ENCODE results near the gene UBE2L6. TPM values are rescaled to one million over a fixed set of nuclear protein-coding genes. Genes with fewer than 3 reads are reported as not detected.

Gene UBE2L6
- total and polyA plus RNA-seq, 2 donors (not counting 1 experiment from before 2014, with no cell fraction given), result 63.5 to 70.7 TPM

- peak overlapping the region; percentile 27 for H2AFZ ChIP-seq (ENCODE audit: insufficient read depth, low read depth, low read length, poor library complexity, severe bottlenecking)
Observed at GRCh38 chr11:57547854-57548377, 19.6 kb downstream of the UBE2L6 start.

More at GRCh38 chr11:57547854-57548377, 19.6 kb downstream of the UBE2L6 start:
- no peak overlapping the region for H3K4me3 Mint-ChIP-seq
- H3K9me3 ChIP-seq (ENCODE audit: control extremely low read depth in 1 of 3, control insufficient read depth in 2 of 3, insufficient read depth in 1 of 3, low read length in 2 of 3), result no peaks in the 10 kb centered on the region
- H3K27ac ChIP-seq (ENCODE audit: low read length in 2 of 2), result peak overlapping the region; percentile 62 to 83
- TF ChIP-seq CTCF (IDR thresholded peaks at IDR 0.05) (no peak), EZH2 (IDR thresholded peaks at IDR 0.05; ENCODE audit: borderline replicate concordance, insufficient read depth, low read depth, low read length, poor library complexity, severe bottlenecking) (no peak)
- H3K9me3 Mint-ChIP-seq (ENCODE audit: insufficient read depth), result no peaks in the 10 kb centered on the region
- no peaks in the 10 kb centered on the region for H4K20me1 ChIP-seq (ENCODE audit: control insufficient read depth, insufficient read depth, low read length, poor library complexity, severe bottlenecking)
- H3K9ac ChIP-seq (ENCODE audit: low read length), result peak overlapping the region; percentile 13
- no peak overlapping the region for H3K4me3 ChIP-seq (ENCODE audit: control extremely low read depth in 1 of 5, extremely low read depth in 1 of 5, insufficient read depth in 1 of 5, low read depth in 2 of 5, low read length in 4 of 5)
- no peaks in the 10 kb centered on the region for H3K79me2 ChIP-seq (ENCODE audit: control insufficient read depth, insufficient read depth, low read length)
- peaks cover 0 to 34% of the 10 kb centered on the region in 2 experiments for H3K36me3 ChIP-seq (replicated peaks in 1 of 2; ENCODE audit: control extremely low read depth in 1 of 2, control insufficient read depth in 1 of 2, extremely low read depth in 1 of 2, insufficient read depth in 2 of 2, low read length in 1 of 2)
- ChIA-PET POLR2A (interaction anchor here (1.0 to 1.5 kb wide), 2 partner anchors 15 to 20 kb away, joined by 5 to 6 read pairs; partner anchors contain the start of gene UBE2L6), CTCF (interaction anchor here (0.7 to 2.5 kb wide), 8 partner anchors 16 to 212 kb away, joined by 3 to 16 read pairs (median 6); partner anchors contain the start of genes SSRP1 and UBE2L6)
- intact Hi-C loops (cut with micrococcal nuclease), result loop anchor here (1.0 kb wide), 1 partner anchor 18 kb away; no protein-coding TSS in a partner anchor
- peaks cover 15% of the 10 kb centered on the region for H3K4me1 Mint-ChIP-seq
- H3K27ac Mint-ChIP-seq, result peak overlapping the region; percentile 89
- ATAC-seq (ENCODE audit: low read depth), result peak; percentile 97
- no peaks in the 10 kb centered on the region for H3K27me3 ChIP-seq (replicated peaks in 1 of 4; ENCODE audit: control extremely low read depth in 1 of 4, control insufficient read depth in 3 of 4, insufficient read depth in 4 of 4, low read length in 3 of 4)
- WGBS (ENCODE audit: insufficient coverage), result 25% methylated on average over 4 of the region's 6 CpGs
- H3K4me1 ChIP-seq (ENCODE audit: control insufficient read depth in 2 of 2, insufficient read depth in 2 of 2, low read length in 2 of 2), result peaks cover 11 to 16% of the 10 kb centered on the region in 2 donors
- no peaks in the 10 kb centered on the region for H3K27me3 Mint-ChIP-seq
- H3K4me2 ChIP-seq (replicated peaks; ENCODE audit: low read depth, low read length, poor library complexity, severe bottlenecking), result peak overlapping the region; percentile 56
- DNase-seq, result peak; percentile 68

All from B cell (primary cell).